ENCODE measurements around the gene MMP2.

Gene MMP2

GRCh38 chr16:55502801-55503366, 23.9 kb downstream of the MMP2 start:
- Histone ChIP-seq H3K4me3 (ENCODE audit: low read length) (no peak overlapping the region), H3K36me3 (replicated peaks; ENCODE audit: insufficient read depth, low read length) (no peaks in the 10 kb centered on the region), H3K9ac (ENCODE audit: low read length) (no peak overlapping the region)

GRCh38 chr16:55503726-55504550, 24.9 kb downstream of the MMP2 start:
- Histone ChIP-seq H3K27me3 (replicated peaks; ENCODE audit: insufficient read depth, low read length) (no peaks in the 10 kb centered on the region), H4K20me1 (ENCODE audit: insufficient read depth, low read length) (no peaks in the 10 kb centered on the region), H3K9me2 (replicated peaks; ENCODE audit: insufficient read depth, low read length) (no peaks in the 10 kb centered on the region), H3K9ac (ENCODE audit: low read length) (no peak overlapping the region), H2AFZ (ENCODE audit: low read length) (no peak overlapping the region), H3K27ac (ENCODE audit: low read length) (no peak overlapping the region), H3K36me3 (replicated peaks; ENCODE audit: insufficient read depth, low read length) (no peaks in the 10 kb centered on the region), H3K4me1 (ENCODE audit: low read length) (no peaks in the 10 kb centered on the region), H3K4me2 (ENCODE audit: low read depth, low read length) (no peak overlapping the region), H3K4me3 (ENCODE audit: low read length) (no peak overlapping the region), H3F3A (ENCODE audit: insufficient read depth, low read length) (no peaks in the 10 kb centered on the region), H3K9me3 (replicated peaks; ENCODE audit: insufficient read depth, low read length) (no peaks in the 10 kb centered on the region), H3K79me2 (ENCODE audit: low read length) (no peaks in the 10 kb centered on the region)
- no peak for TF ChIP-seq CTCF (IDR thresholded peaks at IDR 0.05; ENCODE audit: low read length)
- no peak for TF ChIP-seq EZH2phosphoT487 (IDR thresholded peaks at IDR 0.05; ENCODE audit: low read length)
- TF ChIP-seq EZH2 (optimal IDR thresholded peaks at IDR 0.05; ENCODE audit: low read depth, low read length), result no peak
- DNase-seq, result no peak

More at GRCh38 chr16:55502801-55503366, 23.9 kb downstream of the MMP2 start:
- Histone ChIP-seq H3K27me3 (replicated peaks; ENCODE audit: insufficient read depth, low read length) (no peaks in the 10 kb centered on the region), H4K20me1 (ENCODE audit: insufficient read depth, low read length) (no peaks in the 10 kb centered on the region), H3K4me1 (ENCODE audit: low read length) (no peaks in the 10 kb centered on the region), H3K79me2 (ENCODE audit: low read length) (no peaks in the 10 kb centered on the region), H3K4me2 (ENCODE audit: low read depth, low read length) (no peak overlapping the region), H3K9me2 (replicated peaks; ENCODE audit: insufficient read depth, low read length) (no peaks in the 10 kb centered on the region), H3K9me3 (replicated peaks; ENCODE audit: insufficient read depth, low read length) (no peaks in the 10 kb centered on the region), H3F3A (ENCODE audit: insufficient read depth, low read length) (no peaks in the 10 kb centered on the region), H2AFZ (ENCODE audit: low read length) (no peak overlapping the region), H3K27ac (ENCODE audit: low read length) (no peak overlapping the region)
- TF ChIP-seq CTCF (IDR thresholded peaks at IDR 0.05; ENCODE audit: low read length) (no peak), EZH2phosphoT487 (IDR thresholded peaks at IDR 0.05; ENCODE audit: low read length) (no peak)
- DNase-seq, result no peak

- Histone ChIP-seq H2AFZ (ENCODE audit: low read length) (no peak overlapping the region), H3K4me3 (ENCODE audit: low read length) (no peak overlapping the region), H3K79me2 (ENCODE audit: low read length) (no peaks in the 10 kb centered on the region), H3K9ac (ENCODE audit: low read length) (no peak overlapping the region), H3K36me3 (replicated peaks; ENCODE audit: insufficient read depth, low read length) (no peaks in the 10 kb centered on the region), H3K27me3 (replicated peaks; ENCODE audit: insufficient read depth, low read length) (no peaks in the 10 kb centered on the region), H3F3A (ENCODE audit: insufficient read depth, low read length) (no peaks in the 10 kb centered on the region), H3K4me1 (ENCODE audit: low read length) (no peaks in the 10 kb centered on the region), H3K9me3 (replicated peaks; ENCODE audit: insufficient read depth, low read length) (no peaks in the 10 kb centered on the region), H3K27ac (ENCODE audit: low read length) (no peak overlapping the region), H3K9me2 (replicated peaks; ENCODE audit: insufficient read depth, low read length) (no peaks in the 10 kb centered on the region), H4K20me1 (ENCODE audit: insufficient read depth, low read length) (no peaks in the 10 kb centered on the region), H3K4me2 (ENCODE audit: low read depth, low read length) (no peak overlapping the region)
- no peak for TF ChIP-seq EZH2phosphoT487 (IDR thresholded peaks at IDR 0.05; ENCODE audit: low read length)
- no peak for TF ChIP-seq EZH2 (optimal IDR thresholded peaks at IDR 0.05; ENCODE audit: low read depth, low read length)
- TF ChIP-seq CTCF (IDR thresholded peaks at IDR 0.05; ENCODE audit: low read length), result no peak
- no peak for DNase-seq
Observed at GRCh38 chr16:55505333-55506015, 26.5 kb downstream of the MMP2 start.
